ENCODE data around the gene IRAK1. TPM values are rescaled to one million over a fixed set of nuclear protein-coding genes. Genes with fewer than 3 reads are reported as not detected.
A peak's percentile ranks its signal among the peaks of the same experiment; 100 is the strongest.

IRAK1 gene
- total and polyA plus RNA-seq, 12 donors: 36.9 to 142 (median 88.8) TPM

- Histone ChIP-seq H3K36me3 (replicated peaks in 1 of 2) (no peaks in the 10 kb centered on the region), H3K9me3 (replicated peaks in 1 of 3) (no peaks in the 10 kb centered on the region), H3K4me1 (replicated peaks in 1 of 2) (peaks cover 11 to 28% of the 10 kb centered on the region in 2 donors), H3K27ac (peak overlapping the region in 2 of 5 donors; percentile 18 to 53), H3K4me3 (no peak overlapping the region), H3K27me3 (no peaks in the 10 kb centered on the region)
- WGBS, 4 donors: 77 to 90% (median 81%) methylated on average over 2 to 11 of the region's 11 CpGs
- TF ChIP-seq CTCF (IDR thresholded peaks at IDR 0.05) (no peak), POLR2A (IDR thresholded peaks at IDR 0.05) (no peak)
- intact Hi-C loops (cut with DNase I): no loop called here
- no peak for DNase-seq
Observed at GRCh38 chrX:154058214-154058997, 38.7 kb upstream of the IRAK1 start.

GRCh38 chrX:154057791-154058190 lies 38.1 kb upstream of the IRAK1 start:
- Histone ChIP-seq H3K27me3 (no peaks in the 10 kb centered on the region), H3K4me3 (no peak overlapping the region), H3K9me3 (replicated peaks in 1 of 3) (no peaks in the 10 kb centered on the region), H3K4me1 (replicated peaks in 1 of 2) (peaks cover 11 to 24% of the 10 kb centered on the region in 2 donors), H3K27ac (peak overlapping the region in 1 of 5 donors; percentile 53), H3K36me3 (replicated peaks in 1 of 2) (no peaks in the 10 kb centered on the region)
- intact Hi-C loops (cut with DNase I): no loop called here
- TF ChIP-seq CTCF (IDR thresholded peaks at IDR 0.05) (no peak), POLR2A (IDR thresholded peaks at IDR 0.05) (no peak)
- 50 to 80% (median 68%) methylated on average over 1 of the region's 1 CpG for WGBS, 4 donors
- DNase-seq: peak in 5 of 7 donors; percentile 46 to 53 (median 50)

DNA sequence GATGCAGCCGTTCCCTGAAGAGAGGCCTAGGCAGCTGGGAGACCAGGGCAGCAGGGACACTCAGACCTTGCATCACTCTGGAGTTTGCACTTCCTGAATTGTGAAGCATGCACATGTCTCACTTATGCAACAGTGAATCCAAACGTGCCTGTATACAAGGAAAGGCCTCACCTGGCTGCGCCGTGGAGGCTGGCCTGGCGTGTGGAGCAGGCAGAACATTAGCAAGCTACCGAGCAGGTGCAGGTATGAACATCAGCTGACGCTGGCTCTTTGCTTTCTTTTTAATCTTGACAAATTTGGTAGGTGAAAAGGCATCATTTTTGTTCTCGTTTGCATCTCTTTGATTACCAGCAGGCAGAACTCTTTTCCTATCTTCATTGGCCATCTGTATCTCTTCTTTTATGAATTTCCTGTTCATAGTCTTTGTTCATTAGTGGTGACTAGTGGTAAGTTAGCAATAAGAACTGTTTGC lies 37.1 kb upstream of the IRAK1 start:
- peak in 3 of 7 donors; percentile 36 to 58 (median 43) for DNase-seq
- H3K4me3 ChIP-seq: no peak overlapping the region
- intact Hi-C loops (cut with DNase I): no loop called here
- H3K27me3 ChIP-seq: no peaks in the 10 kb centered on the region
- H3K36me3 ChIP-seq (replicated peaks in 1 of 2): no peaks in the 10 kb centered on the region
- TF ChIP-seq POLR2A (IDR thresholded peaks at IDR 0.05) (no peak), CTCF (IDR thresholded peaks at IDR 0.05) (no peak)
- peak overlapping the region in 3 of 5 donors; percentile 3 to 53 (median 24) for H3K27ac ChIP-seq
- H3K9me3 ChIP-seq (replicated peaks in 1 of 3): no peaks in the 10 kb centered on the region
- peaks cover 12 to 24% of the 10 kb centered on the region in 2 donors for H3K4me1 ChIP-seq (replicated peaks in 1 of 2)
- 31 to 62% (median 61%) methylated on average over 4 to 8 of the region's 8 CpGs for WGBS, 4 donors

DNA sequence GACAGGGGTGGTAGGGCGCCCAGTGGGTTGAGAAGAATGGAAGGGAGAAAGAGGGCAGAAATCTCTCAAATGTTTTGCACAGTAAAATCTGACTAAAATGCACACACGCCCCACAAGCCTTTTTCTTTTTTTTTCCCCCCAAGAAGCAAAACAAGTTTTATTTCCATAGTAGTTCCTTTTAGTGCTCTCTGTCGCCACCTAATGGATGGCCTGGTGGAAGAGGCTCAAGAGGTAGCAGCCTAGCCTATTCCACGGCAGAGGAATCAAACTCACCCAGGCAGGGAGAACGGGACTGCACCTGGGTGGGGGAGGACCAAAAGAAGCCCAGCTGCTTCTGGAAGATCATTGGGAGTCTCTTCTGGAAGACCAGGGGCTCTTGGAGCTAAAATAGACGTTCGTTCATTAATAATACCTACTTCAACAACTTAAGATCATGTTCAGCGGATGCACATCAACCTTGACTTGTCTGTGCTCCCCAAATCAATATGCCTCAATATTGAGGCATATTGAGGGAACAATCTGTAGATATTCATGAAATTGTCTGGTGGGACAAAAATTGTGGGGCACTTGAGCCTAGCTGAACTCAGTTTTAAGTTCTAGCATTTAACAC lies 31.6 kb upstream of the IRAK1 start:
- peaks cover 12 to 34% of the 10 kb centered on the region in 2 donors for H3K4me1 ChIP-seq (replicated peaks in 1 of 2)
- H3K27ac ChIP-seq: peak overlapping the region in 1 of 5 donors; percentile 38
- 27 to 37% (median 32%) methylated on average over 5 to 8 of the region's 8 CpGs for WGBS, 4 donors
- peak; percentile 64 to 87 (median 79) for DNase-seq
- H3K9me3 ChIP-seq (replicated peaks in 1 of 3): no peaks in the 10 kb centered on the region
- no peak overlapping the region for H3K4me3 ChIP-seq
- H3K36me3 ChIP-seq (replicated peaks in 1 of 2): no peaks in the 10 kb centered on the region
- H3K27me3 ChIP-seq: no peaks in the 10 kb centered on the region
- peak; percentile 31 to 78 (median 59) for TF ChIP-seq CTCF (IDR thresholded peaks at IDR 0.05)
- no peak for TF ChIP-seq POLR2A (IDR thresholded peaks at IDR 0.05)
- intact Hi-C loops (cut with DNase I): no loop called here
